H9 (cell line): ENCODE results near the gene OR2T12. TPM values are rescaled to one million over a fixed set of nuclear protein-coding genes. Genes with fewer than 3 reads are reported as not detected.

ENCODE experiments used
- DNase-seq: peaks from one replicate; pipeline ENCODE4 v3.0.0-alpha.2; 2017
- H2AFZ ChIP-seq: one replicate; pipeline ENCODE4 v1.6.1; 2013; ENCODE audit warnings: mild to moderate bottlenecking, low read length, control low read depth, moderate library complexity
- H2AK5ac ChIP-seq: 2 replicates; pipeline ENCODE4 v1.6.1; 2013; ENCODE audit warnings: low read length, control low read depth, mixed read lengths; ENCODE audit not compliant: insufficient read length
- H2BK120ac ChIP-seq: one replicate; pipeline ENCODE4 v1.6.1; 2013; ENCODE audit warnings: low read depth, mild to moderate bottlenecking, low read length, control low read depth, inconsistent platforms; ENCODE audit not compliant: poor library complexity, severe bottlenecking
- H2BK12ac ChIP-seq: 2 replicates; pipeline ENCODE4 v1.6.1; 2013; ENCODE audit warnings: low read length, control low read depth, mixed read lengths, low read depth; ENCODE audit not compliant: insufficient read length
- H2BK15ac ChIP-seq: 2 replicates; pipeline ENCODE4 v1.6.1; 2013; ENCODE audit warnings: low read depth, low read length, control low read depth
- H2BK20ac ChIP-seq: one replicate; pipeline ENCODE4 v1.6.1; 2013; ENCODE audit warnings: low read depth, mild to moderate bottlenecking, low read length, control low read depth, inconsistent platforms; ENCODE audit not compliant: poor library complexity, severe bottlenecking
- H2BK5ac ChIP-seq: 2 replicates; pipeline ENCODE4 v1.6.1; 2013; ENCODE audit warnings: low read length, control low read depth, mixed read lengths; ENCODE audit not compliant: insufficient read length
- H3K14ac ChIP-seq: 2 replicates; pipeline ENCODE4 v1.6.1; 2013; ENCODE audit warnings: low read length, control low read depth; ENCODE audit not compliant: insufficient read depth
- H3K18ac ChIP-seq: 2 replicates; pipeline ENCODE4 v1.6.1; 2013; ENCODE audit warnings: low read depth, mild to moderate bottlenecking, mixed read lengths, low read length, control low read depth; ENCODE audit not compliant: insufficient read length
- H3K23ac ChIP-seq: 2 replicates; pipeline ENCODE4 v1.6.1; 2013; ENCODE audit warnings: low read length, control low read depth, mixed read lengths, low read depth; ENCODE audit not compliant: insufficient read length
- H3K23me2 ChIP-seq: 2 replicates; pipeline ENCODE4 v1.6.1; 2013; ENCODE audit warnings: low read depth, mild to moderate bottlenecking, mixed read lengths, low read length, control low read depth; ENCODE audit not compliant: insufficient read length, poor library complexity, severe bottlenecking
- H3K27ac ChIP-seq: 2 replicates; pipeline ENCODE4 v1.5.1; 2013; ENCODE audit warnings: low read length, control low read depth, mixed read lengths, low read depth; ENCODE audit not compliant: insufficient read length
- H3K27me3 ChIP-seq: 2 replicates; pipeline ENCODE4 v1.6.1; 2013; ENCODE audit warnings: low read length, control low read depth, inconsistent platforms; ENCODE audit not compliant: insufficient read depth
- H3K4ac ChIP-seq: 2 replicates; pipeline ENCODE4 v1.6.1; 2013; ENCODE audit warnings: low read depth, mild to moderate bottlenecking, control low read depth, inconsistent platforms, low read length, moderate library complexity
- H3K4me1 ChIP-seq: 2 replicates; pipeline ENCODE4 v1.6.1; 2013; ENCODE audit warnings: low read length, control low read depth, inconsistent platforms; ENCODE audit not compliant: insufficient read depth
- H3K4me2 ChIP-seq: 2 replicates; pipeline ENCODE4 v1.6.1; 2013; ENCODE audit warnings: low read length, control low read depth, mixed read lengths; ENCODE audit not compliant: insufficient read length, insufficient read depth
- H3K56ac ChIP-seq: 2 replicates; pipeline ENCODE4 v1.6.1; 2013; ENCODE audit warnings: low read depth, mild to moderate bottlenecking, mixed read lengths, low read length, control low read depth; ENCODE audit not compliant: insufficient read length
- H3K79me1 ChIP-seq: 2 replicates; pipeline ENCODE4 v1.6.1; 2013; ENCODE audit warnings: low read depth, mild to moderate bottlenecking, moderate library complexity, low read length, control low read depth, inconsistent platforms; ENCODE audit not compliant: insufficient read depth, poor library complexity, severe bottlenecking
- H3K79me2 ChIP-seq: 2 replicates; pipeline ENCODE4 v1.6.1; 2013; ENCODE audit warnings: low read length, control low read depth, inconsistent platforms; ENCODE audit not compliant: insufficient read depth
- H3K9ac ChIP-seq: 2 replicates; pipeline ENCODE4 v1.6.1; 2013; ENCODE audit warnings: low read length, control low read depth, mixed read lengths; ENCODE audit not compliant: insufficient read length; ENCODE audit errors: extremely low read depth
- H3K9me3 ChIP-seq: one replicate; pipeline ENCODE4 v1.6.1; 2013; ENCODE audit warnings: low read depth, low read length, inconsistent platforms; ENCODE audit not compliant: control insufficient read depth
- H3T11ph ChIP-seq: one replicate; pipeline ENCODE4 v1.6.1; 2013; ENCODE audit warnings: mild to moderate bottlenecking, low read length, control low read depth, inconsistent platforms
- H4K20me1 ChIP-seq: one replicate; pipeline ENCODE4 v1.6.1; 2013; ENCODE audit not compliant: control insufficient read depth, insufficient read length, insufficient read depth
- H4K5ac ChIP-seq: 2 replicates; pipeline ENCODE4 v1.6.1; 2013; ENCODE audit warnings: low read depth, mild to moderate bottlenecking, mixed read lengths, low read length, control low read depth; ENCODE audit not compliant: insufficient read length
- H4K8ac ChIP-seq: replicated peaks from 2 replicates; pipeline ENCODE4 v1.6.1; 2013; ENCODE audit warnings: low read length, control low read depth, mixed read lengths, low read depth; ENCODE audit not compliant: insufficient read length
- H4K91ac ChIP-seq: 2 replicates; pipeline ENCODE4 v1.6.1; 2013; ENCODE audit warnings: low read depth, mild to moderate bottlenecking, moderate library complexity, mixed read lengths, low read length, control low read depth; ENCODE audit not compliant: insufficient read length
- H3K27ac Mint-ChIP-seq, 3 experiments: 2 replicates in 2 of 3; 3 replicates in 1 of 3; pipeline ENCODE4 v1.8.0; 2020 to 2021; ENCODE audit warnings: mixed read lengths in 3 of 3, mild to moderate bottlenecking in 1 of 3, moderate library complexity in 1 of 3
- H3K27me3 Mint-ChIP-seq: 2 replicates; pipeline ENCODE4 v1.8.0; 2021; ENCODE audit warnings: low read depth, mild to moderate bottlenecking, moderate library complexity, mixed read lengths
- H3K36me3 Mint-ChIP-seq, 3 experiments: 2 replicates in 2 of 3; 3 replicates in 1 of 3; pipeline ENCODE4 v1.8.0; 2020 to 2021; ENCODE audit warnings: low read depth in 3 of 3, mixed read lengths in 3 of 3; ENCODE audit not compliant: insufficient read depth in 1 of 3
- H3K4me1 Mint-ChIP-seq, 2 experiments: 2 replicates each; pipeline ENCODE4 v1.8.0; 2020; ENCODE audit warnings: mixed read lengths in 2 of 2
- H3K4me3 Mint-ChIP-seq, 2 experiments: 2 replicates in 1 of 2; 3 replicates in 1 of 2; pipeline ENCODE4 v1.8.0; 2020 to 2021; ENCODE audit warnings: mild to moderate bottlenecking in 2 of 2, mixed read lengths in 2 of 2, moderate library complexity in 1 of 2
- H3K9me3 Mint-ChIP-seq, 2 experiments: 2 replicates in 1 of 2; 3 replicates in 1 of 2; pipeline ENCODE4 v1.8.0; 2020; ENCODE audit warnings: mild to moderate bottlenecking in 2 of 2, mixed read lengths in 2 of 2, moderate library complexity in 1 of 2
- WGBS: extraction: QIAGEN DNeasy Blood & Tissue Kit; methylation state at CpG from one replicate; pipeline ENCODE4 v1.1.7; 2013; ENCODE audit warnings: missing lambda C conversion rate, low lambda C conversion rate, mixed read lengths; ENCODE audit not compliant: insufficient read length; ENCODE audit errors: extremely low coverage; 5-methylcytosine and 5-hydroxymethylcytosine counted together
- long read RNA-seq: library from polyadenylated mRNA; unstranded; transcript quantifications from one replicate; pipeline ENCODE4 v2.0.0, GENCODE V29; 2020
- total RNA-seq: library from RNA; stranded (reverse); gene quantifications from 2 replicates; pipeline ENCODE4 v1.2.1, GENCODE V29; 2021
- TF ChIP-seq, protein P1 (sequence below): fragments of 200-600 bp; sonication (generic); conservative IDR thresholded peaks from 3 replicates; pipeline ENCODE4 v1.8.0; 2021; ENCODE audit warnings: antibody characterized with exemption, mild to moderate bottlenecking

The OR2T12 gene, protein sequence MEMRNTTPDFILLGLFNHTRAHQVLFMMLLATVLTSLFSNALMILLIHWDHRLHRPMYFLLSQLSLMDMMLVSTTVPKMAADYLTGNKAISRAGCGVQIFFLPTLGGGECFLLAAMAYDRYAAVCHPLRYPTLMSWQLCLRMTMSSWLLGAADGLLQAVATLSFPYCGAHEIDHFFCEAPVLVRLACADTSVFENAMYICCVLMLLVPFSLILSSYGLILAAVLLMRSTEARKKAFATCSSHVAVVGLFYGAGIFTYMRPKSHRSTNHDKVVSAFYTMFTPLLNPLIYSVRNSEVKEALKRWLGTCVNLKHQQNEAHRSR
- total RNA-seq, result not detected in 2 replicates
- long read RNA-seq, result 0 reads

DNA sequence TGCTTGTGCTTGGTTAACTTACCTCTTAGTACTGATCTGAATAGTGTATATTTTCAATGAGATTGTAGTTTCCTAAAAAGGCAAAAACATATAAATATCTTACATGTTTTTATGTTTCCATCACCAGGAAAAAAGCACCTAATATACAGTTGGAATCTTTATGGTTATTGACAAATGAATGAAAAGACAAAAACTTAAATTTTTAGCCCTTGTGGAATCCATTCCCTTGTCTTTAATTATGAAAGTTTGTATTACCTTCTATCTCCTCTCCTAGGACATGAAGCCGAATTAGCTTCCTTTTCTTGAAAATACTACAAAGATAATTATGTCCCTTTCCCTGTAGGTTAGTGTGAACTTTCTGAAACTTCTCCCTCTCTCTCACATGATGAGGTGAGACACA, at the start of gene OR2T12:
Gene OR2T12, minus strand, starts transcription at position 101 of the 400 bp plus-strand sequence. CDS start 7,846 bp downstream, outside the sequence.
- H3K4ac ChIP-seq, result no peak within 1 kb of the TSS
- H3K56ac ChIP-seq, result no peak within 1 kb of the TSS
- H3K4me3 Mint-ChIP-seq, result no peak within 1 kb of the TSS
- TF ChIP-seq, protein P1, sequence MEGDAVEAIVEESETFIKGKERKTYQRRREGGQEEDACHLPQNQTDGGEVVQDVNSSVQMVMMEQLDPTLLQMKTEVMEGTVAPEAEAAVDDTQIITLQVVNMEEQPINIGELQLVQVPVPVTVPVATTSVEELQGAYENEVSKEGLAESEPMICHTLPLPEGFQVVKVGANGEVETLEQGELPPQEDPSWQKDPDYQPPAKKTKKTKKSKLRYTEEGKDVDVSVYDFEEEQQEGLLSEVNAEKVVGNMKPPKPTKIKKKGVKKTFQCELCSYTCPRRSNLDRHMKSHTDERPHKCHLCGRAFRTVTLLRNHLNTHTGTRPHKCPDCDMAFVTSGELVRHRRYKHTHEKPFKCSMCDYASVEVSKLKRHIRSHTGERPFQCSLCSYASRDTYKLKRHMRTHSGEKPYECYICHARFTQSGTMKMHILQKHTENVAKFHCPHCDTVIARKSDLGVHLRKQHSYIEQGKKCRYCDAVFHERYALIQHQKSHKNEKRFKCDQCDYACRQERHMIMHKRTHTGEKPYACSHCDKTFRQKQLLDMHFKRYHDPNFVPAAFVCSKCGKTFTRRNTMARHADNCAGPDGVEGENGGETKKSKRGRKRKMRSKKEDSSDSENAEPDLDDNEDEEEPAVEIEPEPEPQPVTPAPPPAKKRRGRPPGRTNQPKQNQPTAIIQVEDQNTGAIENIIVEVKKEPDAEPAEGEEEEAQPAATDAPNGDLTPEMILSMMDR, result no peak
- no peak for DNase-seq
- H3K4me2 ChIP-seq, result no peak within 1 kb of the TSS
- H3K9ac ChIP-seq, result no peak within 1 kb of the TSS
- no peaks in the 10 kb centered on the region for H3K27me3 ChIP-seq
- no peaks in the 10 kb centered on the region for H3K79me1 ChIP-seq
- no peaks in the 10 kb centered on the region for H4K20me1 ChIP-seq
- H3K79me2 ChIP-seq, result no peaks in the 10 kb centered on the region
- no peak within 1 kb of the TSS for H4K91ac ChIP-seq
- no peak within 1 kb of the TSS for H3K18ac ChIP-seq
- H3K14ac ChIP-seq, result no peak within 1 kb of the TSS
- H2BK5ac ChIP-seq, result no peak within 1 kb of the TSS
- no peak within 1 kb of the TSS for H3K23ac ChIP-seq
- H2AK5ac ChIP-seq, result no peak within 1 kb of the TSS
- H4K5ac ChIP-seq, result no peak within 1 kb of the TSS
- no peak within 1 kb of the TSS for H2BK120ac ChIP-seq
- no peaks in the 10 kb centered on the region for H3K27me3 Mint-ChIP-seq
- no peak within 1 kb of the TSS for H2BK12ac ChIP-seq
- no peak within 1 kb of the TSS for H4K8ac ChIP-seq
- no peak within 1 kb of the TSS for H3K27ac Mint-ChIP-seq
- no CpG with 5 or more reads among the region's 1 CpG for WGBS
- H2AFZ ChIP-seq, result no peak within 1 kb of the TSS
- H3K36me3 Mint-ChIP-seq, result peaks cover 0 to 14% (median 2%) of the 10 kb centered on the region in 3 experiments; a peak in 5 of 7 replicates
- no peaks in the 10 kb centered on the region for H3K4me1 ChIP-seq
- no peaks in the 10 kb centered on the region for H3K23me2 ChIP-seq
- no peak within 1 kb of the TSS for H2BK20ac ChIP-seq
- peaks cover 39% of the 10 kb centered on the region for H3K9me3 ChIP-seq
- H3T11ph ChIP-seq, result no peak within 1 kb of the TSS
- H3K9me3 Mint-ChIP-seq, result peaks cover 69 to 78% of the 10 kb centered on the region in 2 experiments
- no peaks in the 10 kb centered on the region for H3K4me1 Mint-ChIP-seq
- no peak within 1 kb of the TSS for H3K27ac ChIP-seq
- H2BK15ac ChIP-seq, result no peak within 1 kb of the TSS
